IMR-90 (cell line): ENCODE measurements around the gene FUCA2. TPM values are rescaled to one million over a fixed set of nuclear protein-coding genes. Genes with fewer than 3 reads are reported as not detected.

Source experiments
- ATAC-seq: fragments of 200-7000 bp; cut with Tn5 transposase; 2 replicates; pipeline ENCODE4 v1.9.1; 2020; ENCODE audit warnings: low read depth, mild to moderate bottlenecking, moderate library complexity
- BruUV-seq: library from RNA; stranded (reverse); fragments of 400-500 nt; replicated peaks from 2 replicates; lab custom pipeline; 2021; lab: Mats Ljungman, UMichigan
- CTCF ChIA-PET: fragments of 300-600 bp; formaldehyde crosslinking; extraction: SDS; loops from one replicate; lab custom pipeline; 2021; ENCODE audit warnings: antibody characterized with exemption; lab: Yijun Ruan, JAX
- POLR2A ChIA-PET: fragments of 300-600 bp; sonication (Branson Sonifier 250); formaldehyde crosslinking; loops from one replicate; lab custom pipeline; 2022; ENCODE audit warnings: antibody characterized with exemption; ENCODE audit not compliant: unreplicated experiment; lab: Charles Lee
- DNase-seq: peaks from one replicate; pipeline ENCODE4 v3.0.0; 2013
- H2AFZ ChIP-seq: replicated peaks from 2 replicates; pipeline ENCODE3; 2013; ENCODE audit warnings: low read length, mild to moderate bottlenecking; ENCODE audit not compliant: poor library complexity
- H2AK5ac ChIP-seq: 2 replicates; pipeline ENCODE4 v1.6.1; 2013; ENCODE audit warnings: low read depth, low read length, inconsistent platforms
- H2AK9ac ChIP-seq: replicated peaks from 2 replicates; pipeline ENCODE3; 2013; ENCODE audit warnings: mild to moderate bottlenecking, low read depth, low read length, moderate library complexity; ENCODE audit not compliant: poor library complexity
- H2BK120ac ChIP-seq: 2 replicates; pipeline ENCODE4 v1.6.1; 2013; ENCODE audit warnings: low read depth, low read length, inconsistent platforms
- H2BK15ac ChIP-seq: 3 replicates; pipeline ENCODE4 v1.6.1; 2013; ENCODE audit warnings: low read depth, low read length, inconsistent platforms
- H2BK20ac ChIP-seq: 2 replicates; pipeline ENCODE4 v1.6.1; 2013; ENCODE audit warnings: low read depth, mild to moderate bottlenecking, inconsistent platforms, low read length, moderate library complexity
- H2BK5ac ChIP-seq: 2 replicates; pipeline ENCODE4 v1.6.1; 2013; ENCODE audit warnings: mild to moderate bottlenecking, low read depth, low read length, inconsistent platforms; ENCODE audit not compliant: poor library complexity, severe bottlenecking
- H3K14ac ChIP-seq: replicated peaks from 2 replicates; pipeline ENCODE4 v1.6.1; 2013; ENCODE audit warnings: low read depth, low read length, inconsistent platforms
- H3K18ac ChIP-seq: 2 replicates; pipeline ENCODE4 v1.6.1; 2013; ENCODE audit warnings: low read depth, low read length, control low read depth
- H3K23ac ChIP-seq: 2 replicates; pipeline ENCODE4 v1.6.1; 2013; ENCODE audit warnings: low read depth, low read length, inconsistent platforms
- H3K27ac ChIP-seq: 2 replicates; pipeline ENCODE4 v1.5.1; 2013; ENCODE audit warnings: mild to moderate bottlenecking, control low read depth, low read length; ENCODE audit not compliant: insufficient read depth
- H3K27me3 ChIP-seq: 2 replicates; pipeline ENCODE4 v1.6.1; 2013; ENCODE audit warnings: low read length; ENCODE audit not compliant: control insufficient read depth, insufficient read depth
- H3K36me3 ChIP-seq: 2 replicates; pipeline ENCODE4 v1.6.1; 2013; ENCODE audit warnings: low read length, mixed read lengths; ENCODE audit not compliant: control insufficient read depth, insufficient read depth
- H3K4ac ChIP-seq: 2 replicates; pipeline ENCODE4 v1.6.1; 2013; ENCODE audit warnings: low read depth, low read length, inconsistent platforms
- H3K4me1 ChIP-seq: 2 replicates; pipeline ENCODE4 v1.6.1; 2013; ENCODE audit warnings: low read length, mixed read lengths; ENCODE audit not compliant: control insufficient read depth, insufficient read depth
- H3K4me2 ChIP-seq: 2 replicates; pipeline ENCODE4 v1.6.1; 2013; ENCODE audit warnings: low read depth, mild to moderate bottlenecking, control low read depth, low read length, moderate library complexity
- H3K4me3 ChIP-seq: 2 replicates; pipeline ENCODE4 v1.5.1; 2013; ENCODE audit warnings: low read depth, mild to moderate bottlenecking, control low read depth, low read length, moderate library complexity; ENCODE audit not compliant: insufficient read depth
- H3K56ac ChIP-seq: 2 replicates; pipeline ENCODE4 v1.6.1; 2013; ENCODE audit warnings: low read length, inconsistent platforms; ENCODE audit not compliant: insufficient read depth; ENCODE audit errors: extremely low read depth
- H3K79me1 ChIP-seq, 2 experiments: 2 replicates each; pipeline ENCODE4 v1.6.1; 2013; ENCODE audit warnings: low read length in 2 of 2, inconsistent platforms in 1 of 2, low read depth in 1 of 2
- H3K9ac ChIP-seq: 2 replicates; pipeline ENCODE4 v1.6.1; 2013; ENCODE audit warnings: low read depth, low read length, control low read depth
- H3K9me1 ChIP-seq: 2 replicates; pipeline ENCODE4 v1.6.1; 2013; ENCODE audit warnings: low read length, inconsistent platforms; ENCODE audit not compliant: insufficient read depth
- H3K9me3 ChIP-seq: 2 replicates; pipeline ENCODE4 v1.6.1; 2013; ENCODE audit warnings: low read length; ENCODE audit not compliant: control insufficient read depth, insufficient read depth
- H4K20me1 ChIP-seq: 2 replicates; pipeline ENCODE4 v1.6.1; 2013; ENCODE audit warnings: low read length, inconsistent platforms; ENCODE audit not compliant: insufficient read depth
- H4K5ac ChIP-seq: 2 replicates; pipeline ENCODE4 v1.6.1; 2013; ENCODE audit warnings: mild to moderate bottlenecking, low read depth, low read length, control low read depth
- H4K8ac ChIP-seq, 2 experiments: 2 replicates each; pipeline ENCODE4 v1.6.1; 2013; ENCODE audit warnings: low read depth in 2 of 2, low read length in 2 of 2, control low read depth in 1 of 2, inconsistent platforms in 1 of 2
- H4K91ac ChIP-seq: 2 replicates; pipeline ENCODE4 v1.6.1; 2013; ENCODE audit warnings: low read depth, low read length, inconsistent platforms; ENCODE audit not compliant: insufficient read depth
- BHLHE40 ChIP-seq: fragments of 150-350 bp; IDR thresholded peaks from 2 replicates; pipeline ENCODE4 v1.6.1; 2016; ENCODE audit warnings: mild to moderate bottlenecking, low read depth, low read length
- CEBPB ChIP-seq: IDR thresholded peaks from 2 replicates; pipeline ENCODE4 v1.6.1; 2012; ENCODE audit warnings: low read depth, low read length, improper control_type of control experiment
- CHD1 ChIP-seq: IDR thresholded peaks from 2 replicates; pipeline ENCODE4 v1.6.1; 2012; ENCODE audit warnings: low read depth, low read length, improper control_type of control experiment
- ELK1 ChIP-seq: fragments of 150-350 bp; IDR thresholded peaks from 2 replicates; pipeline ENCODE4 v1.6.1; 2016; ENCODE audit warnings: low read depth, mild to moderate bottlenecking, low read length, moderate library complexity, borderline replicate concordance
- FOS ChIP-seq: fragments of 150-350 bp; IDR thresholded peaks from 2 replicates; pipeline ENCODE4 v1.6.1; 2016; ENCODE audit warnings: low read depth, low read length
- MAFK ChIP-seq: IDR thresholded peaks from 2 replicates; pipeline ENCODE4 v1.6.1; 2012; ENCODE audit warnings: low read depth, low read length, improper control_type of control experiment
- MAZ ChIP-seq: IDR thresholded peaks from 2 replicates; pipeline ENCODE4 v1.6.1; 2012; ENCODE audit warnings: low read depth, mild to moderate bottlenecking, low read length, improper control_type of control experiment, moderate library complexity, borderline replicate concordance
- MXI1 ChIP-seq: IDR thresholded peaks from 2 replicates; pipeline ENCODE4 v1.6.1; 2012; ENCODE audit warnings: low read depth, mild to moderate bottlenecking, low read length, moderate library complexity, borderline replicate concordance
- NFE2L2 ChIP-seq: fragments of 150-350 bp; IDR thresholded peaks from 2 replicates; pipeline ENCODE4 v1.6.1; 2016; ENCODE audit warnings: low read depth, mild to moderate bottlenecking, low read length
- POLR2A ChIP-seq: IDR thresholded peaks from 2 replicates; pipeline ENCODE4 v1.6.1; 2012; ENCODE audit warnings: mild to moderate bottlenecking, low read depth, low read length
- RAD21 ChIP-seq: IDR thresholded peaks from 2 replicates; pipeline ENCODE4 v1.6.1; 2012; ENCODE audit warnings: low read length, improper control_type of control experiment
- RCOR1 ChIP-seq: IDR thresholded peaks from 2 replicates; pipeline ENCODE4 v1.6.1; 2012; ENCODE audit warnings: mild to moderate bottlenecking, low read length, improper control_type of control experiment; ENCODE audit not compliant: insufficient replicate concordance
- RFX5 ChIP-seq: IDR thresholded peaks from 2 replicates; pipeline ENCODE4 v1.8.0; 2012; ENCODE audit warnings: low read depth, mild to moderate bottlenecking, low read length, moderate library complexity
- USF2 ChIP-seq: fragments of 150-350 bp; IDR thresholded peaks from 2 replicates; pipeline ENCODE4 v1.6.1; 2017; ENCODE audit warnings: mild to moderate bottlenecking, antibody characterized with exemption, low read length, low read depth
- WGBS, 2 experiments: methylation state at CpG; one replicate each; pipeline versions ENCODE4 v1.1.5 to v1.1.7; 2013; ENCODE audit warnings: missing lambda C conversion rate in 2 of 2; ENCODE audit not compliant: insufficient read length in 1 of 2; ENCODE audit errors: extremely low coverage in 2 of 2; 5-methylcytosine and 5-hydroxymethylcytosine counted together
- dilution Hi-C: fragments of 300-500 bp; cut with HindIII; formaldehyde crosslinking; loops from one replicate; pipeline ENCODE4 v1.14.3; 2018; ENCODE audit warnings: low sequenced_read_pairs; ENCODE audit not compliant: unreplicated experiment
- in situ Hi-C: fragments of 300-500 bp; cut with MboI; formaldehyde crosslinking; loops from 3 replicates; pipeline ENCODE4 v1.14.3; 2019; ENCODE audit warnings: low sequenced_read_pairs, inconsistent platforms, mixed read lengths
- intact Hi-C: fragments of 100-400 bp; cut with micrococcal nuclease; formaldehyde crosslinking; loops from 2 replicates; pipeline ENCODE4 v1.10.0; 2022
- polyA plus RNA-seq, 3 experiments: library from polyadenylated mRNA; depleted of rRNA; stranded (reverse); fragments of >200 nt; gene quantifications; 2 replicates each; pipeline ENCODE4 v1.2.3, GENCODE V29; 2012; ENCODE audit warnings: low replicate concordance in 1 of 3
- total RNA-seq: library from RNA; depleted of rRNA; stranded (reverse); fragments of >200 nt; gene quantifications from 2 replicates; pipeline ENCODE4 v1.2.3, GENCODE V29; 2012

FUCA2 gene
- total and polyA plus RNA-seq, 2 of the 4 experiments (the other 2 are of a cell fraction): 44.1 to 47.4 TPM

- ChIA-PET CTCF (interaction anchor here (0.6 kb wide), 2 partner anchors 34 to 863 kb away, joined by 3 to 9 read pairs; no protein-coding TSS in a partner anchor), POLR2A (interaction anchor here (0.6 kb wide), 3 partner anchors 297 to 1186 kb away, joined by 4 to 7 read pairs (median 5); no protein-coding TSS in a partner anchor)
- Histone ChIP-seq H3K4ac (peak within 1 kb of the TSS; percentile 78), H3K4me3 (peak within 1 kb of the TSS; percentile 75), H2AFZ (peak within 1 kb of the TSS; percentile 93), H4K5ac (peak within 1 kb of the TSS; percentile 44), H3K36me3 (peaks cover 2% of the 10 kb centered on the region; the same call in 1 of the 2 replicates), H2AK9ac (peak within 1 kb of the TSS; percentile 81), H3K9me1 (no peaks in the 10 kb centered on the region), H3K9ac (peak within 1 kb of the TSS; percentile 87), H2AK5ac (peak within 1 kb of the TSS; percentile 61; the same call in 1 of the 2 replicates), H3K56ac (peak within 1 kb of the TSS; percentile 89), H2BK20ac (peak within 1 kb of the TSS; percentile 42; the same call in 1 of the 2 replicates), H3K79me1 (peaks cover 11 to 41% of the 10 kb centered on the region in 2 experiments; a peak in 3 of 4 replicates), H4K8ac (peak within 1 kb of the TSS; percentile 70 to 93), H3K9me3 (no peaks in the 10 kb centered on the region), H4K20me1 (no peaks in the 10 kb centered on the region), H3K23ac (peak within 1 kb of the TSS; percentile 91), H3K4me1 (peaks cover 5% of the 10 kb centered on the region), H2BK5ac (peak within 1 kb of the TSS; percentile 47), H3K4me2 (peak within 1 kb of the TSS; percentile 99), H3K27me3 (no peaks in the 10 kb centered on the region), H3K27ac (peak within 1 kb of the TSS; percentile 71), H3K14ac (peak within 1 kb of the TSS; percentile 78), H2BK120ac (peak within 1 kb of the TSS; percentile 74), H4K91ac (peak within 1 kb of the TSS; percentile 49), H2BK15ac (peak within 1 kb of the TSS; percentile 43; the same call in 1 of the 3 replicates), H3K18ac (peak within 1 kb of the TSS; percentile 30)
- in situ Hi-C loops: no loop called here
- dilution Hi-C loops: no loop called here
- WGBS, 2 experiments: 2% methylated on average over 12 of the region's 56 CpGs; no CpG with 5 or more reads in 1 of the 2 experiments
- intact Hi-C loops: loop anchor here (5.0 kb wide), 1 partner anchor 107 kb away; no protein-coding TSS in a partner anchor
- no TSS peak for BruUV-seq
- peak; percentile 99 for ATAC-seq
- DNase-seq: peak; percentile 92
- TF ChIP-seq FOS (no peak), CEBPB (no peak), MAZ (peak; percentile 76; the same call in 1 of the 2 replicates), RCOR1 (peak; percentile 71), USF2 (no peak; the same call in none of the 2 replicates), NFE2L2 (0 out of 2 replicates have a peak, but pooled peaks have one; percentile 26), BHLHE40 (peak; percentile 67), CHD1 (no peak), RFX5 (no peak; the same call in 1 of the 2 replicates), MAFK (no peak), POLR2A (peak; percentile 65; the same call in 1 of the 2 replicates), ELK1 (no peak), MXI1 (peak; percentile 90; the same call in 1 of the 2 replicates), RAD21 (0 out of 2 replicates have a peak, but pooled peaks have one; percentile 14)
Observed at GRCh38 chr6:143450453-143451371, 60.8 kb downstream of the FUCA2 start, which contains the start of the genes ADAT2 and PEX3. Gene ADAT2, minus strand, starts transcription at chr6:143450695. Its CDS starts 37 bp downstream, at chr6:143450658. Gene PEX3, plus strand, starts transcription at chr6:143450805. Its CDS starts 238 bp downstream, at chr6:143451043.
